GM18511 (cell line): ENCODE results near the gene RGR.
A peak's percentile ranks its signal among the peaks of the same experiment; 100 is the strongest.

Experiments
- ATAC-seq: cut with Tn5 transposase; IDR thresholded peaks from one replicate; pipeline ENCODE4 v1.9.1; 2021; ENCODE audit warnings: mild to moderate bottlenecking, moderate library complexity; ENCODE audit not compliant: unreplicated experiment

The RGR gene

DNA sequence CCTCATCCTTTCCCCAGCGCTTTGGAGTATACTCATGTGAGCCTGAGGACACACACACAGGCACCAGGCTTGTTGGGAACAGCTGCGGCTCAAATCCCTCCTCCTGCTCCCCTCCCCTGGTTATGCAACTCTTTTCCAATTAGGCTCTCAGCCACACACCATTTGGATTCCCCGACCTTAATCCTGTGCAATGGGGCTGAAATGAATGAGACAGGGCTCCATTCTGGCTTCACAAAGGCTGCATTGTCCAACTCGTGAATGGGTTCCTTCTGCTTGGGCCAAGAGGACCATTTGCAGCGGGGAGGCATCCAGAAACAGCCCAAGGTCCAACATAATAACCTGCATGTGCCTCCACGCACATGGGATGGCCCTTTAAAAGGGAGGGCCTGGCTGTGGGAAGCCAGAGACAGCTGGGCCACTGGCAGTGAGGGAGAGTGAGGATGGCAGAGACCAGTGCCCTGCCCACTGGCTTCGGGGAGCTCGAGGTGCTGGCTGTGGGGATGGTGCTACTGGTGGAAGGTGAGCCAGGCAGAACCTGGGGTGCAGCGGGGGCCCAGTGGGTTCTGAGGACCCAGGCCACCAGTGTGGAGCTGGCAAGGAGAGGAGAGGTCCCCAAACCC, at the start of gene RGR:
Gene RGR (plus strand): TSS at position 403 of the 620 bp plus-strand sequence. CDS start 38 bp downstream, at position 441.
- no peak for ATAC-seq

GRCh38 chr10:84196083-84196482, 48.8 kb upstream of the RGR start:
- no peak for ATAC-seq

DNA sequence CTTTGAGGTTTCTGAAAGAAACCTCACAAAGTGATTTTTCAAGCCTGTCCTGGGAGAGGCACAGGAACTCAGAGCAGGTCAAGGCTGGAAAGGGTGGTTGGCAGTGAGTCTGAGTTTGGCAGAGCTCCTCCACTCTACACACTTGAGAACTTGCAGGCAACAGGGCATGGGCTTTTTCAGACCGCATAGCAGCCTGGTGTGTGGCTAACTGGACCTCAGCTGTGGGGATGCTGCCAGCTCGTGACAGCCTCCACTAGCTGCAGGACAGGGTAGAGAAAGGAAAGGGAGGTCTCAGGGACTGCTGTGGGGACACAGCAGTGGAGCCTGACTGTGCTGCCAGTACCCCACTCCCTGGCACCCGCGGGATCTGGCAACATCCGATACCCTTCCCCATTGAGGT, 47.9 kb upstream of the RGR start:
- ATAC-seq = no peak

GRCh38 chr10:84197643-84198042, 47.2 kb upstream of the RGR start:
- ATAC-seq = no peak

- ATAC-seq = no peak
Measured at GRCh38 chr10:84198206-84198915, 46.5 kb upstream of the RGR start.

DNA sequence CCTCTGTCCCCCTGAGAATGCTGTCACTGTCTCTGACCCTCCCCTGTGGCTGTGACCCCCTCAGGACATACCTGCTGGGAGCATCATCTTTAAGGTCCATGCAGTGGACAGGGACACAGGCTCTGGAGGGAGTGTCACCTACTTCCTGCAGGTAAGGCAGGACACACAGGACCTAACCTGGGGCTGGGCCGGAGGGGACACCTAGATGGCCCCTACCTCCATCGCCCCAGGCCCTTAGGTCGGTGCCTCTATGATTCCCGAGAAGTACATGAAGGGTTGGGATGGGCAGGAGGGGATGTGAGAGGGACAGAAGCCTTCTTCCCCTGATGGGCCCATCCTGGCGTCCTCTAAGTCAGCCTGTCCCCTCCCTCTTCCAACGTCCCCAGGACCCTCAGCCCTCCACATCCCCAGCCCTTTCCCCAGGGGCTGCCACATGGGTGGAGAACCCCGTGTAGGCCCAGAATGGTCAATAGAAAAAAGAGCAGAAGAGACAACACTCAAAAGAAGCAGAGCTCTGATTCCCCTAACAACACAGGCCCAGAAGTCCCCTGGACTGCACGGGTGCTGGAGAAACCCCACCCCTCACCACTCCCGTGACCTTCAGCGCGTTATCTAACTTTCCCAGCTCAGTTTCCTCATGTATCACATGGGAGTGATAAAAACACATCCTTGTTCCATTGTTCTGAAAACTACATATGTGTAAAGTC, 44.2 kb upstream of the RGR start:
- no peak for ATAC-seq

GRCh38 chr10:84201244-84201606, 43.6 kb upstream of the RGR start:
- ATAC-seq = no peak

DNA sequence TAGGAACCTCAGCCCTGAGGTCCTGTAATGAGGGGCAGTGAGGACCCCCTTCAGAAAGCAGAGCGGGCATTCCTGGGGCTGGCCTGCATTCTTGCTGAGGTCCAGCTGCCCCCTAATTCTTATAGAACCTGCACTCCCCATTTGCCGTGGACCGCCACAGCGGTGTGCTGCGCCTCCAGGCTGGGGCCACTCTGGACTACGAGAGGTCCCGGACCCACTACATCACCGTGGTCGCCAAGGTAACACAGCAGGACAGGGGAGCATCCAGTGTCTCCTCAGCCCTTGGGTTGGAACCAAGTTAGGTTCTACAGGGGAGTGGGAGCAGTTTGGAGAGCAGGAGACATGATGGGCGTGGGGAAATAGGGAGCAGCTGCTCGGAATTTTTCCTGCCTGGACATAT, 43.2 kb upstream of the RGR start:
- no peak for ATAC-seq

GRCh38 chr10:84202349-84202748, 42.5 kb upstream of the RGR start:
- ATAC-seq = no peak

DNA sequence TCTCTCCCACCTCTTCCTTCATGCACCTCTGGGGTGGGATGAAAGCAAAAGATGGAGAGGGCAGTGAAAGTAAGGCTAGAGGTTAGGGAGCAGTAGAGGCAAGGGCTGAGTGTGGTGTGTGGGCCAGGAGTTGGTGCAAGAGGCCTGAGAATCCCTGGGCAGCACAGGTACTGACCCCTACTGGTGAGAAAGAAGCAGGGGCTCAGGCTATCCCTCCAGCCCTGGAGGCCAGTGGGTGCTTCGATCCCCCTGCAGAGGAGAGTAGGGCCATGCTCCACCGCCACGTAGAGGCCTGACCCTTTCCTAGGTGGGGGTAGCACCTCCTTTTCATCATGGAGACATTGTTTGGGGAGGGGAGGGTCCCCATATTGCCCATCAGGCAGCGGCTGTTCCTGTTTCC, 40.7 kb upstream of the RGR start:
- peak; percentile 69 for ATAC-seq

DNA sequence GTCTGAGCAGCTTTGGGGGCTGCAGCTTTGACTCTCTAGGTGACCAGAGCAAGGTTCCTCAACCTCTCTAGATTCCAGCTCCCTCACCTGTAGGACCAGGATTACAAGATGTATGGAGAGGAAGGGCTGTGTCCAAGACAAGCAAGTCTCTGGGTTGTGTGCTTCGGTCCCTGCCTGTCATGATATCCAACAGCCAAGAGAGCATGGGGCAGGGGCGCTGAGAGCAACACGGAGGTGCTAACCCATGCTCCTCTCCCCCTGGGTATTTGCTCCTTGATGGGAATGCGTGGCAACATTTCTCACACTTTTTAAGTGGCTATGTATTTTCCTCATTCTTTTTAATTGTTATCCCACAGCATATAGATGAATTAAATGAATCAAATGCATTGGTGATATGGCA, 40.2 kb upstream of the RGR start:
- no peak for ATAC-seq

DNA sequence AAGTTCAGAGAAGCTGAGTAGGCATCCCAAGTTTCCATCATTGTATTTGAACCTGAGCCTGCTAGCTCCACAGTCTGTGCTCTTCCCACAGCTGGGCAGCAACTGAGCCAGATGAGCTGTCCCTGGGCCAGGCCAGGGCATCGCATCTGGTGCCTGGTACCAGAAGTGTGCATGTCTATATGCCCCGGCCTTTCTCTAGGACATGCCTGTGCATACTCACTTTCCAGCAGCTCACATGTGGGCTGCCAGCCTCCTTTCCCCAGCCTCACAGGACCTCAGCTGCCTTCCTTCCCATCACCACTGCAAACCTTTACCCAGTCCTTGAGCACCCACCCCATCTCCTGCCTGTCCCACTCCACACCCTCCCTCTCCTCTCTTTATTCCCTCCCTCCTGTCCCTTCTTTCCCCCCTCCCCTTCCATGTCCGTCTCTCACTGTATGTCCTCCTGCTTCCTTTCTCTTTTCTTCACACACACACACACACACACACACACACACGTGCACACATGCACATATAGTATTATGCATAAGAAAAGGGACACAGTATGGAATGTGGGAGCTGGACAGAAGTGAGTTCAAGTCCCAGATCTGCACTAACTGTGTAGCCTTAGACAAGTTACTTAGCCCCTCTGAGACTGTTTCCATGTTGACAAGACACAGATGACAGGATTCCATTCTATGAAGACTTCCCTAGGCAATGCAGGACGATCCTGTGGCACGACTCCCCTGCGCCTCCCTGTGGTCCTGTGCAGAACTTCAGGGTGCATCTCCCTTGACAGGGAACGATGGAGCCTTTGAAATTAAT, 39.6 kb upstream of the RGR start:
- peak; percentile 73 for ATAC-seq

- ATAC-seq = no peak
Measured at GRCh38 chr10:84205853-84206525, 38.9 kb upstream of the RGR start.

DNA sequence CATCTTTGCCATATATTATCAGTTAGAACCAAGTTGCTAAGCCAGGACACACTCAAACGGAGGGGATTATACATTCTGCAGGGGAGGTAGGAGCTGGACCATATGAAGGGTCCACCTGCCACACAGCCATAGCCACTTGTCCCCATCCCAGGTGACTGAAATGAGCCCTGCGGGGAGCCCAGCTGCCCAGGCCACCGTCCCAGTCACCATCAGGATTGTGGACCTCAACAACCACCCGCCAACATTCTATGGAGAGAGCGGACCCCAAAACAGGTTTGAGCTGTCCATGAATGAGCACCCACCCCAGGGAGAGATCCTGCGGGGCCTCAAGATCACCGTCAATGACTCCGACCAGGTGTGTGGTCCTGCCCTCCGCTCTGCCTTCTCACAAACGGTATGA, 36.8 kb upstream of the RGR start:
- no peak for ATAC-seq

DNA sequence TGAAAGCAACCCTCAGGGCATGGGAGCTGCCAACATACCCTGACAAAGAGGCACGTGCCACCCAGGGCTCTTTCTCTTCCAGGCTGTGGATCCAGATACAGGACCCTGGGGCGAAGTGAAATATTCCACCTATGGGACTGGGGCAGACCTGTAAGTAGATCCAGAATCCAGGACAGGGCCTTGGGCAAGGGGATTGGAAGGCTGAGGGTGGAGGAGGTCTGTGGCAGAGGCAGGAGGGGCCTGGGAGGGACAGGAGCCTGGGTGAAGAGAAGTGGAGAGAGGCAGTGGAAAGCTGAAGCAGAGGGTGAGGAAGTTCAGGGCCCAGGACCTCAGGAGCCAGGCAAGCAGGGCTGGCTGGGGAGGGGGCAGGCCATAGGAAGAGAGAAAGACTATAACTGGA, 33.3 kb upstream of the RGR start:
- ATAC-seq = no peak

DNA sequence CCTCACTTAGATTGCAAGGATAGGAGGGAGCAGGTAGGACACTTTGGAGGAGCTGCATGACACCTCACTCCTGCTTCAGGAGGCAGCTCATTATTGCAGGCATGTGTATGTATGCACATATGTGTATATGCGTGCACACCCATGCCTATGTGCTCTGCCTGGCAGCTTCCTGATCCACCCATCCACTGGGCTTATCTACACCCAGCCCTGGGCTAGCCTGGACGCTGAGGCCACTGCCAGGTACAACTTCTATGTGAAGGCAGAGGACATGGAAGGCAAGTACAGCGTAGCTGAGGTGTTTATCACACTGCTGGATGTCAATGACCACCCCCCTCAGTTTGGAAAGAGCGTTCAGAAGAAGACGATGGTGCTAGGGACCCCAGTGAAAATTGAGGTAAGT, 32.8 kb upstream of the RGR start:
- ATAC-seq = no peak

- no peak for ATAC-seq
Measured at GRCh38 chr10:84213076-84213475, 31.8 kb upstream of the RGR start.

- peak; percentile 9 for ATAC-seq
Measured at GRCh38 chr10:84214046-84214572, 30.7 kb upstream of the RGR start.

GRCh38 chr10:84214612-84215235, 30.1 kb upstream of the RGR start:
- ATAC-seq = peak; percentile 93

GRCh38 chr10:84216834-84217233, 28.0 kb upstream of the RGR start:
- ATAC-seq = no peak
